HG03095 (cell line): Measurements from ENCODE around the gene GOT1.
A peak's percentile ranks its signal among the peaks of the same experiment; 100 is the strongest.

Source experiments
- ATAC-seq: cut with Tn5 transposase; IDR thresholded peaks from one replicate; pipeline ENCODE4 v1.9.1; 2021; ENCODE audit warnings: moderate library complexity; ENCODE audit not compliant: unreplicated experiment

Gene GOT1

DNA sequence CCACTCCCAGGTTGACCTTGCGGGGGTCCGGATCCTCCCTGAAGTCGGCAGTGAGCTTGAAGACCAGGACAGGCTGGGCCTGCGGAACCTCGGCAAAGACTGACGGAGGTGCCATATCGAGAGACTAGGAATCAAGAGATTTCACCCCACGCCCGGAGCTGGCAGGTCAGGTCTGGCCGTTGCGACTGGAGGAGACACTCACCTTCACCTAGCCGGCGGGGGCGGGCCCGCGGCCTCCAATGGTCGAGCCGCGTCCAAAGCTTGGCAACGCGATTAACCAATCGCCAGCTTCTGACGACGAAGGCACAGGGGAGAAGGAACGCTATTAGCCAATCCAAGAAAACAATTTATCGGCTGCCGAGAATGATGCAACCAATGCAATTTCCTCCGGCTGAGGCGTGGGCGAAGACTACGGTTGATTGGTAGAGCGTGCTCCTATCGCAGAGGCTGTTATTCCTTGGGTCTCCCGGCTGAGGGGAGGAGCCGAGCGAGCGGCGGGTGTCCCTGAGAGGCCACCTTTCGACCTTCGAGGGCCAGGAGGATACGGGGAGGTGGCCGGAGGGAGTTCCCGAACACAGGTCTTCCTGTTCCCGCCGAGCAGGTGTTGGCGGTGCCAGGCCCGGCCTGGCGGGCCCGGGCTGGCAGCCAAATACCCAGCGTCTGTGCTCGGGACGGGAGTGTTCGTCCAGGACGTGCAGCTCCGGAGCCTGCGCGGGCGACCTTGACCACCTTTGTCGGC is at the start of gene GOT1:
Gene GOT1 (minus strand): TSS at position 174 of the 739 bp plus-strand sequence. CDS start 59 bp downstream, at position 115.
- ATAC-seq, result peak; percentile 96

DNA sequence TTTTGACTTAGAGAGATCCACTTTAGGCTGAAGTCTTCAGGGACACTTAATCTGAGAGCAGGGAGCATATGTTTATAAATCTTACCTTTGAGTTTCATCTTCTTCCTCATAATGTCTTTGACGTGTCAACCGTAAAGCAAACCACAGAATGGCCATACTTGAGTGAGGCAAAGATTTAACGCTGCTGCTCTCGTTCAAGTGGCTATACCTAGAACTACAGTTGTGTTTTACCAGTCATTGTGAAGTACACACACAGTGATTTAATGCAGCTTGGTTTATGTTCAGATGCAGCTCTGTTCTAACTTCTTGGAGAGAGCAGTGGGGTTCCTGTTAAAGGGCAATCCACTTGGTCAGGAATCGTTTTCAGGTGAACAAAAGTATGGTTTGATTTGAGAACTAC is 39.9 kb upstream of the GOT1 start:
- no peak for ATAC-seq

DNA sequence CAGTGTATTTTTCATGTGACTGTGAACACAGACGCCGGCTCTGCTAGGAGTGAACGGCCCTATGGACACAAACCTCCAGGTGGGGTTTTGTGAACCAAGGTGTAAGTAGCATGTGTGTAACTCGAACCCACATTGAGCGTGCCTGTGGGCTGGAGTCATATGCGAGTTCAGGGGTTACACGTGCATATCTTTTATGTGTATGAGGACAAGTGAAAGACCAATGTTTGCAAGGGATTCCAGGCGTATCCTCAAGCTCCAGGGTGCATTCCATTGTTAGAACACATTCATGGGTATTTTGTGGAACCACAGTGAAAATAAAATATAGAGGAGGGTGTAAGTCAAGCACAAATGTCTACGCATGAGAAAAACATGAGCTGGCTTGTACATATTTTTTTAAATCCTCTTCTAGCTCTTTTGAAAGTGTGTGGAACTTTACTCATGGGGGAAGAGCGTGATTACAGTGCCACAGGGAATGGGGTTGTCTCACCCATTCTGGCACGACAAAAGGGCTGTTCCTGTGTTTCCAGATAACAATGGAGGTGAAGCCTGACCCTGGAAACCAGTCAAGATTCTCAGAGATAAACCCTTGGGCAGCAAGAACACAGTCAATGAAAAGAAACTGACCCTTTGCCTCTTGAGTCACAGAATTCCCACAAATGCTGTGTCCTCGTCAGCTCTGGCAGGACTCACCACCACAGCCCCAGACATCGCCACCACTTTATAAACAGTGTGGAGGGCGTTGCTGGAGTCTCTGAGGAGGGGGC is 37.0 kb upstream of the GOT1 start:
- no peak for ATAC-seq

DNA sequence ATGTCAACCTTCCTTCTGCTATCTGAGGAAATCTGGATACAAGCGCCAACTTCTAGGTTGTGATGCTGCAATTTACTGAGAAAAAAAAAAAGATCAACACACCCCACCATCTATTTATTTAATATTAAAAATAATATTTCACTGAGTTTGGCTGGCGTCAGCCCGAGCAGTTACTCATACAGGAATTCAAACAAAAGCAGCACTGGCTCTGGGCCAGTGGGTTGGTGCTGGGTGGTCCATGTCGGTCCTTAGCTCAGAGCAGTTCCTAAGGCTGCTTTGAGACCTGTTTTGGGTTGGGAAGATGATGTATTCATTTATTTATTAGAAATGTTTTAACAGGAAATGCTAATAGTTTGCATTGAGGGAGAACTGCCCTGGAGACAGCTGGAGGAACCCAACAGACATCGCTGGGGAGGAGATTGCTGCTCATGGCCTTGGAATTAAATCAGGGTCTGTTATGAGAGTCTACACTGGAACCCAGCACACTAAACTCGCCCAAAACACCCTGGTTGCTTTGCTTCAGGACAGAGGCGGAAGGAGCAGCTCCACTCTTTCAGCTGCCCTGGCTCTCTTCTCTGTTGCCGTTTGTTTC is 36.3 kb upstream of the GOT1 start:
- ATAC-seq, result no peak

DNA sequence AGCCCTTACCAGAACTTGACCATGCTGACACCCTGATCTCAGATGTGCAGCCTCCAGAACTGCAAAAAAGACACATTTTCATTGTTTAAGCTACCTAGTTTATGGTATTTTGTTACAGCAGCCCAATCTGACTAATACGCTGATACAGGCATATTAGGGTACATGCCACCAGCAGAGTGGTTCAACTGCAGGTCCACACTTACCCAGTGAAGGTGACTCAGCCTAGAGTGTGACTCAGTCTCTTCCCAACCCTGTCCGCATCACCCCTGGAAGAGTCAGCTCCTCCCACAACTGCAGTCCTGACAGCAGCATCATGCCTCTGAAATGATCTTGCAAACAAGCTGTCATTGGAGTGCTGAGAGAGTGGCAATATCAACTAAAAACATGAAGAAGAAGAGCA is 30.8 kb upstream of the GOT1 start:
- ATAC-seq, result no peak

DNA sequence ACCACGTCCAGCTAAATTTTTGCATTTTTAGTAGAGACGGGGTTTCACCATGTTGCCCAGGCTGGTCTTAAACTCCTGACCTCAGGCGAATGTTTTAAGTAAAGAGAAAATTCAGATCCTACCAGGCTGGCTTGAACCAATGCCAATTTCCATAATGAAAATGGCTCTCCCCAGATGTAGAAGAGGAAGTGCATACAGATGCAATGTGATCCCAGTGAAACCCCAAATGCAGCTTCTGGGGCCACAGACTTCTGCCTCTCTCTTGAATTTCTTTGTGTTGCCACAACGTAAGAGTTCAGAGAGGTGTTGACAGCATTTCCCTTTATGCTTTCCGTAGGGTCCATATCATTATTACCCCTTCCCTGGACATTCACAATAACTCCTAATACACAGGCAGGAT is 29.6 kb upstream of the GOT1 start:
- no peak for ATAC-seq

DNA sequence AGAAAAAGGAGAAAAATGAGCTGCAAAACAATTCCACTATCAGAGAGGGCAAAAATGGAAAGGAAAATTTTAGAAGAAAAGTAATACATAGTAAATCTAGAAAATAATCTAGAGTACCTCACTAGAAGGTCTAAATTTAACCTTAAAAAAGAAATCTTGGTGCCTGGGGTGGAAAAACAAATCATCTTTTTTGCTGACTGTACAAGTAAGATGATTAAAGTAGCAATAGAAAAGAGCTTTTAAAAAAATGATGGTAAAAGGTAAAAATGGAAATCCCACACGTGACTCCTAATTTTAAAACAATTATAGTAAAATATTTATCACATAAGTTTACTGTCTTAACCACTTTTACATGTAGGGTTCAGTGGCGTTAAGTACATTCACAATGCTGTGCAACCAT is 28.8 kb upstream of the GOT1 start:
- ATAC-seq, result no peak

DNA sequence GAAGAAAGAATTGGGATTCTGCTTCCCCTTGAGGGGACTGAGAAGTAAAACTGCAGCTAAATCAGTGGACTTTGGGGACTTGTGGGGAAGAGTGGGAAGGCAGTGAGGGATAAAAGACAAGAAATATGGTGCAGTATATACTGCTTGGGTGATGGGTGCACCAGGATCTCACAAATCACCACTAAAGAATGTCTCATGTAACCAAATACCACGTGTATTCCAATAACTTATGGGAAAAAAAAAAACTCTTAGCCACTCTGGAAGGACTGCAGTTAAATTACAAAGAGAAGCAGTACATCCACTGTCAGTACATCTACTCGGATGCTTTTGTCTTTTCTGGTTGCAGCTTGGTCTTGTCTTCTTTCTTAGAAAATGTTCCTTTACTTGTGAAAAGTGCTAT is 27.4 kb upstream of the GOT1 start:
- no peak for ATAC-seq

DNA sequence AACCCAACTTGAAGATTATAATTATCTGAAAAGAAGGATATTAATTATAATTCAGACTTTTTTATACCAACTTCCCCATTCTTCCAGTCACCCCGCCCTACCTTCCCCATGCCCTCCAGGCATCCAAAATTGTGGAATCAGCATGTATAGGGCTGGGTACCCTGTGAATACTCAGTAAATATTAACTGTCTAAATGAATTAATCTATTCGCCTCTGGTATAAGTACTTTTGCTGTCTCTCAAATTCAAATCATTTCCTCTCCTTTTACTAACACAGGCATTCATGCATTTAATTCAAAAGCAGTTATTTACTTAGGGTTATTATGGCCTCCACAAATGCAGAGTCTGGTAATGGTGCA is 26.5 kb upstream of the GOT1 start:
- no peak for ATAC-seq

DNA sequence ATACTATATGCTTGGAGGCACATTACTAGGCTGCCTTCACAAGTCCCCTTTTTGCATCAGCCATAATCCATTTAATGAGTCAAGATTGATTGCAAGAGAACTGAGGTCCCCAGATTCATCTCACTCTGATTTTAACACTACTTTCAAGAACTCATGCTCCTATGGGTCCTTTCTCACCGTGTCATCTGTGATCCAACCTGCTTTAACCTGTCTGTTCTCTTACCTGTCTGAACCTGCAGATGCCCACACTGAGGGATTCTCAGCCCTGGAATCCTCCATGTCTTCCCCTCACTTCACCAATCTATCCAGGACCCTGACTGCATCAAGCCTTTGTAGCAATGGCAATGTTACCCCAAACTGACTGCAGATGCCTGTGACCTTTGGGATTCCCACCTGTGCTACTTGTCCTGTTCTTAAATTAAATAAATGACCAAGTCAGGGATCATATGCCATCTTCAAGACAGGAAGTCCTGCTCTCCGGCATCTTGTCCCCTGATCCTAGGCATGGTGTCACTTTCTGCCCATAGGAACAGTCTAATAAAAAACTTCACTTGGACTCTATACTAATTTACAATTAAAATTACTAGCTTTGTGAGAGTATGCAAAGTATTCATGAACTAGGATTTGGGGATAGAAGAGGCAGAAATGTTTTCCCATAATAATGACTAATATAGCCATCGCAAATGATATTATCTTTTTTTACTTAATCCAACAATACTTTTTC is 25.9 kb upstream of the GOT1 start:
- ATAC-seq, result no peak

DNA sequence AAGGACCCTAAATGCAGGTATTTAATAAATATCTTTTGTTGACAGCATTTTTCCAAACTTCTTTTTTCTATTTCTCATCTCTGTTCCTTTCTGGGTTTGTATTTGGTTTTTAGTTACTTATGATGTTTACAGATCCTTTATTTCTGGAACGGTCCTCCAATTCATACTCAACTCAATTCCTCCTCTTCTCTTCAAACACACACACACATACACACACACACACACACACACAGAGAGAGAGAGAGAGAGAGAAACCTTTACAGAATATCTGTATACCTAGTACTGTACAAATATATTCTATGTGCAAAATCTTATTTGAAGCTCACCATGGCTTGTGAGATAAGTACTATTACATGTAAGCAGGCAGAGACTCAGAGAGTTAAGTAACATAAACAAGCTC is 21.6 kb upstream of the GOT1 start:
- ATAC-seq, result no peak

DNA sequence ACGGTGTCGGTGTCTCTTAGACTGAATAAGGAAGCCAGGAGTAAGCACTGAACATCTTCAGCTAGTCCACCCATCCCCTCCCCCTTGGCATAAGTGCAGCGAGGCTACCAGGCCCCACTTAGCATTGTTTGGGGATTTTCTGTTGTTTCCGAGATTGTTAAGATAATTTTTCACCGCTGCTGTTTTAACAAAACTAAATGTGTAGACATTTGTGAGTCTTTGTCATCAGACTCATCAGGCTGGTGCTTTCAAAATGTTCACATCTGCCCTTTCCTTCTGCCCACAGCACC is 21.0 kb upstream of the GOT1 start:
- no peak for ATAC-seq

DNA sequence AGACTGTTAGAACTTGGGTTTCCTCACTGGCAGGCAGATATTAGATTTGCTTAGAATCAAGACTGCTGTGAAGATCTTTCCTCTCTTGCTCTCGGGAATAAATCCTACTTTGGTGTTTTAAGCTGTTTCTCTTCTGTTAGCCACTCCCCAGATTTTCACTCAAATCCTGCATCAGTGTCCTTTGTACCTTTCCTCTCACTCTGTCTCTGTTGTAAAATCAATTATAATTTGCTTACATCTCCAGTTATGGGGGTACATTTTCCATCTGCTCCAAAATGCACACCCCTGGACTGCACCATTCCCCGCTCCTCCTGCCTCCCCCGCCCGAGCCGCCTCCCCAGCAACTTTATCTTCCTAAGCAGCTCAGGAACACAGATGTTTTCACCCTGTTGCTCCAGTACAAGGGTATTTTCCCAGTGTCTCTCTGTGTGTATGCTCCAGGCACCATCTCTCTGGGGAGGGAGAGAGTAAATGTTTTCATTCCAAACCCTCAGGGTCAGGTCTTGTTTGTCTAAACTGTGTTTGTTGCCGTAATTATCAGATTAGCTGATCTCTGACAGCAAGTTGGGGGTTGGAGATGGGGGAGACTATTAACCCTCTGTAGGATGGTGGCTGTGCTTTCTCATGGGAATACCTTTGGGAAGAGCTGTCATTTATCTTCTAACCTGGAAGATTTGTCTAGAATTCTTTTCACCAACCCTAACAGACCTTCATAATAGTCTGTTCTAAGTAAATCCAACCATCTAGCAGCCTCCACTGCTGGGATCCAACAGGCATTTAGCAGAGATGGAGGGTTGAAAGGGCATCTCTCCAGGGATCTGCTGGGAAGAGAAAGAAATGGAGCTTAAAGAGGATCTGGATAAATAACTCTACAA is 20.4 kb upstream of the GOT1 start:
- ATAC-seq, result no peak

DNA sequence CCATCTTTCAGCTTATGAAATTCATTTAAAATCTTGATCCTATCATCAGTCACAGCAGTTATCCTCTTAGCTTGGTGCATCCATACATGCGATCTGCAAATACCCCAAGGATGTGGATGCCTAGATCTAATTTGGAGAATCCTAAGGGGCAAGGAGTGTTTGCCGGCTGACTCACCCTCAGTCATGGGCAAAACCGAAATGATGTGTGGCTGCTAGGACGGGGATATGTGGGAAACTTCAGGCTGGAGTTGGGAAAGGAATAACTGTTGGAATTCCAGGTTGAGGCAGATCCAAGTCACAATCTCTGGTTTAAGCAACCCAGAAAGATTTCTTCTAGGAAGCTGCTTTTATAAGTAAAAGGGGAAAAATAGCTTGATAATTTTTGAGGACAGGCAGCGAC is 19.7 kb upstream of the GOT1 start:
- ATAC-seq, result no peak

DNA sequence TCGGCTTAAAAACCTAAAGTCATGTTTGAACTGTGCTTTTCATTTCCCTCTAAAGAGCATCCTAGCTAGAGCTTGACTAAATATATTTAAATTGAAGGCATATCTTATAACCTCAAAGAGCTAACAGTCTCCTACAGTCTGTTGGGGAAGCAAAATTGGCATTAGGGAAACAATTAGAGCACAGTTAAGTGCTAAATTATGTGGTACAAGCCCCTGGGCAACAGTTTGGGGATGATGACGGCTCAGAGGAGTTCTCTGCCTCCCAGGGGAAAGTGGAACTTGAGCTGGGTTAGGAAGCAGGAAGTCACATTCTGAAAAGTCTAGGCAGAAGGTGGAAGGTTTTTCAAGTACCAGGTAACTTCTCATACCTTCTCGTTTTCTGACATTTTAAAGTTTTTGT is 18.6 kb upstream of the GOT1 start:
- ATAC-seq, result no peak

DNA sequence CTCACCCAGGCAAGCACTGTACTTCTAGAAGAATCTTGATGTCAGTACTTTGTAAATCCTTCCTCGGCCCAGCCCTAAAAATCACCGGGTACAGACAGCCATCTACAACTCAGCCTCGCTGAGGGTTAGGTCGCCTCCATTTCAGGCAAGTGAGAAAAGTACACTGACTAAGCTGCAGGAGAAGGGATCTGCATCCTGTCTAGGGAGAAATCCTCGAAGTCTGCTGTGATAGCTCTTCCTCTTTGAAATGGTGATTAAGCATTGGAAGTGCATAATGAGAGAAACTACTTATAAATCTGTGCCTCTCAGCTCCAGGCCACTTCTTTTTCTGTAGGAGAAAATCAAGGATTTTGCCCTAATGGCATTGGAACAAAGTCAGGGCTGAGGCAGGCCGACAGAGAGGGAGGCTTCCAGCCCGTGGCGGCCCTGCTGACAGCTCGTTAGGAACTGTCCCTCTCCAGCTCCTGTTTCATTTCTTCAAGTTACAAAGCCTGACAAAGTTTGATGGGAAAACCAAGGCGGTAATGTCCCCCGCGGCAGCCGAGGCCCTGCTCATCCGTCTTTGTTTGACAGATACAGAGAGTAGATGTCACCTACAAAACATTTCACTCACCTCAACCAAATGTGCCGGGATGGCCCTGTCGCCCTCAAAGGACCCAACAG is 14.1 kb upstream of the GOT1 start:
- ATAC-seq, result no peak

DNA sequence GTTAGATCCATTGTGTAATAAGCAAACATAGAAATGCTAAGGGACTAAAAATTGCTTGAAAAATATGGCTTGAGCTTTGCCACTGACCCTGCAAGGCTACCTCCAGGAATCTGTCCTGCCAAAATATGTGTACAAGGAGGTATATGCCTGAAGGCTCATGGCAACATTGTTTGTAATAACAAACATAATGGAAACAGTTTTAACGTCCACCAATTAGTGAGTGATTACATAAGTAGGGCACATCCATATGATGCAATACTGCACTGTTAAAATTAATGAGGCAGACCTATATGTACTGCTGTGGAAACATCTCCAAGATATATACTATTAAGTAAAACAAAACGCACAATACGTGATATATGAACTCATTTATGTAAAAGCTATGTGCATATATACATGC is 13.1 kb upstream of the GOT1 start:
- no peak for ATAC-seq

DNA sequence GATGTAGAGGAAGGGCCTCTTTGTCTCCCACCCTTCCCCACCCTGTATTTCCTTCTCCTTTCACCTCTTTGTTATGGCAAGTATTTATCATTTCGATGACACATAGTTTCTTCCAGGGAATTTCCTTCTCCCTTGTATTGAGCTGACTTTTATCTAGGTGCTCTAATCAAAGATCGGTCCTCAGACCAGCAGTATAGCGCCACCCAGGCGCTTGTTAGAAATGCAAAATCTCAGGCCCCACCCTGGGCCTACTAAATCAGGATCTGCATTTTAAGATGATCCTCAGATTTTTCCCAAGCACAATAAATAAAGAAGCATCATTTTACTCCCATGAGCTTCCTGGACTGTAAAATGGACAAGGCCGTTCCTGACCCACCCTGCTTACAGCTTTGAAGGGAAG is 12.0 kb upstream of the GOT1 start:
- ATAC-seq, result no peak

DNA sequence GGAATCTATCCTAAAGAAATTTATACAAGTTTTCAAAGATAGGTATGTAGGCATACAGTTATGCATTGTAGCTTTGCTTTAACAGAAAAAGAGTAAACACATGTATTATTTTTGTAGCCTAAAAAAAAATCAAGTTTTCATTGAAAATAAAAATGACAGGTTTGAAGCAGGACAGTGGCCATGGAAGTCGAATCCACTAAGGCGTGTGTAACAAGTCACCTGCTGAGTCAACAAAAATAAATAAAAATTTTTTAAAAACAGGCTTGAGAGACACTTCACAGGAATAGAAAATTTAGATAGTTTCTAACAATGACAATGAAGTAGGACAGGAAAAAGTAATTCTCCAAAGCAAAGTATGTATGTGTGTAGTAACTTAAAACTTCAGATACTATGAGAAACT is 8.5 kb upstream of the GOT1 start:
- ATAC-seq, result no peak

DNA sequence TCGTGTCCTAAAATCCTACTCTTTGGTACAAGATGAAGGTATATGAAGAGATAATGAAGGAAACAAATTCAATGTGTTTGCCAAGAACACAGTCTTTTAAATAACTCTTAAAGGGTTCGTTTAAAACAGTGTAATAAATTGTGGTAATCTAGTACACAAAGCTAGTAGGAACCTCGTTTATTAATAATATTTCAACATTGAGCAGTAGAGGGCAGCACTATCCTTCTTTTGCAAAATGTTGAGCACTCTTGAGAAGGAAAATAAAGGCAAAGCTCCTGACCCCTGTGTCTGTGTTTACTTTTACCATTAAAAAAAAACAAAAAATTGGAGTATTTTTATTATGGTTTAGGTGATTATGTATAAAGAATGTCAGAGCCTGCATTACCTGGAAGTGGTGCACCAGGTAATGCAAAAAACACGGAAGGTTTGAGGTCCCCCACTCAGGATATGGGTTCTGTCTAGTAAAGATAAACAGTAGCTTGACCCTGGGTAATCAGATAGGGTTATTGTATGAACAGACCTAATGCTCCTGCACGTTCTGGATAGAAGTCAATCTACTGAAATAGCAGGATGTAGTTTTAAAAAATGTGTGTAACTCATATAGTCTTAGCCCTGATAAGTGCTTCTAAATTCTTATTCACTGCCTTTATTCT is 5.7 kb upstream of the GOT1 start:
- ATAC-seq, result no peak
